ENCODE measurements around the gene TRERF1.

GRCh38 chr6:42195415-42195814, 256.3 kb downstream of the TRERF1 start:
- no peak for TF ChIP-seq EP300 (IDR thresholded peaks at IDR 0.05; ENCODE audit: borderline replicate concordance in 1 of 2, low read depth in 1 of 2, low read length in 1 of 2)
- no peak for TF ChIP-seq CTCF (IDR thresholded peaks at IDR 0.05)
- no peak for TF ChIP-seq MAX (IDR thresholded peaks at IDR 0.05; ENCODE audit: low read depth)
- no peak for TF ChIP-seq RAD21 (IDR thresholded peaks at IDR 0.05; ENCODE audit: low read length)
- no peak for TF ChIP-seq POLR2AphosphoS5 (IDR thresholded peaks at IDR 0.05; ENCODE audit: low read depth, low read length)
- TF ChIP-seq NFIC (IDR thresholded peaks at IDR 0.05; ENCODE audit: borderline replicate concordance) = no peak
- TF ChIP-seq ELF1 (IDR thresholded peaks at IDR 0.05) = no peak
- TF ChIP-seq FOSL2 (IDR thresholded peaks at IDR 0.05; ENCODE audit: borderline replicate concordance, low read depth) = no peak
- TF ChIP-seq YY1 (IDR thresholded peaks at IDR 0.05; ENCODE audit: low read depth) = no peak
- no peak for TF ChIP-seq EZH2phosphoT487 (IDR thresholded peaks at IDR 0.05; ENCODE audit: borderline replicate concordance, low read depth)
- TF ChIP-seq SIN3A (IDR thresholded peaks at IDR 0.05; ENCODE audit: borderline replicate concordance, low read depth, low read length) = no peak
- TF ChIP-seq FOXM1 (IDR thresholded peaks at IDR 0.05; ENCODE audit: low read depth) = no peak

Measured in SK-N-SH (cell line).